K562 (cell line): ENCODE results near the gene TMEM69. TPM values are rescaled to one million over a fixed set of nuclear protein-coding genes. Genes with fewer than 3 reads are reported as not detected.

Experiments used
- ATAC-seq: fragments of 200-7000 bp; cut with Tn5 transposase; 3 replicates; pipeline ENCODE4 v1.9.1; 2020; ENCODE audit warnings: moderate library complexity
- BruUV-seq: library from RNA; stranded (reverse); fragments of 400-500 nt; replicated peaks from 2 replicates; lab custom pipeline; 2021; lab: Mats Ljungman, UMichigan
- CTCF ChIA-PET: fragments of 300-600 bp; formaldehyde crosslinking; extraction: SDS; loops from one replicate; lab custom pipeline; 2021; ENCODE audit warnings: low intra/inter-chr PET ratio; lab: Yijun Ruan, JAX
- POLR2A ChIA-PET: fragments of 300-600, 350-650 bp; sonication (Branson Sonifier 250); formaldehyde crosslinking; extraction: SDS; loops from one replicate; lab custom pipeline; 2021; ENCODE audit warnings: antibody characterized with exemption, inconsistent platforms; lab: Yijun Ruan, JAX
- DNase-seq, 4 experiments: peaks; one replicate each; pipeline versions ENCODE4 v3.0.0 to v3.0.0-alpha.2; 2011 to 2018; ENCODE audit warnings: low spot score in 3 of 4, mixed read lengths in 3 of 4; ENCODE audit errors: extremely low read depth in 1 of 4
- FAIRE-seq: peaks from 2 replicates; lab custom pipeline; 2011; peaks lifted over from hg19 to GRCh38; lab: Jason Lieb, UNC
- H2AFZ ChIP-seq: 2 replicates; pipeline ENCODE4 v1.6.0; 2011; ENCODE audit warnings: low read depth, low read length, control low read depth, inconsistent platforms
- H3K27ac ChIP-seq: fragments of 200-600 bp; 3 replicates; pipeline ENCODE4 v1.8.0; 2011; ENCODE audit warnings: low read depth, mild to moderate bottlenecking, control low read depth, inconsistent platforms, low read length, moderate library complexity, mixed read lengths; ENCODE audit errors: extremely low read depth
- H3K27me3 ChIP-seq, 2 experiments: fragments of 300-600 bp in 1 of 2; 2 replicates in 1 of 2; 3 replicates in 1 of 2; pipeline versions ENCODE4 v1.6.0 to v1.8.0; 2011; ENCODE audit warnings: inconsistent platforms in 2 of 2, low read length in 2 of 2, mild to moderate bottlenecking in 1 of 2, mixed read lengths in 1 of 2, moderate library complexity in 1 of 2; ENCODE audit not compliant: control insufficient read depth in 2 of 2, insufficient read depth in 2 of 2
- H3K36me3 ChIP-seq: fragments of 300-600 bp; 3 replicates; pipeline ENCODE4 v1.8.0; 2011; ENCODE audit warnings: mild to moderate bottlenecking, low read length, inconsistent platforms; ENCODE audit not compliant: control insufficient read depth, insufficient read depth
- H3K4me1 ChIP-seq, 2 experiments: fragments of 200-600 bp in 1 of 2; replicated peaks in 1 of 2; 2 replicates in 1 of 2; 3 replicates in 1 of 2; pipeline versions ENCODE4 v1.5.1 to v1.8.0; 2011; ENCODE audit warnings: inconsistent platforms in 2 of 2, low read length in 2 of 2, mild to moderate bottlenecking in 1 of 2, mixed read lengths in 1 of 2, moderate library complexity in 1 of 2; ENCODE audit not compliant: control insufficient read depth in 2 of 2, insufficient read depth in 2 of 2
- H3K4me2 ChIP-seq: 2 replicates; pipeline ENCODE4 v1.6.1; 2011; ENCODE audit warnings: low read length, control low read depth, inconsistent platforms, mixed read lengths; ENCODE audit not compliant: insufficient read depth
- H3K4me3 ChIP-seq: fragments of 200-600 bp; sonication (generic), shearing (Covaris generic); 2 replicates; pipeline ENCODE4 v1.5.1; 2016; ENCODE audit warnings: control low read depth, inconsistent platforms
- H3K79me2 ChIP-seq: fragments of 200-600 bp; 3 replicates; pipeline ENCODE4 v1.8.0; 2011; ENCODE audit warnings: low read length, inconsistent platforms; ENCODE audit not compliant: control insufficient read depth, insufficient read depth
- H3K9ac ChIP-seq, 2 experiments: 2 replicates each; pipeline versions ENCODE4 v1.6.0 to v1.6.1; 2011; ENCODE audit warnings: low read depth in 2 of 2, low read length in 2 of 2, control low read depth in 1 of 2, inconsistent platforms in 1 of 2, mild to moderate bottlenecking in 1 of 2, mixed read lengths in 1 of 2; ENCODE audit not compliant: insufficient read depth in 1 of 2
- H3K9me1 ChIP-seq: one replicate; pipeline ENCODE4 v1.6.0; 2011; ENCODE audit warnings: inconsistent platforms, mild to moderate bottlenecking, low read length, moderate library complexity; ENCODE audit not compliant: control insufficient read depth, insufficient read depth
- H3K9me3 ChIP-seq: replicated peaks from 2 replicates; pipeline ENCODE4 v1.5.1; 2011; ENCODE audit warnings: low read depth, low read length, inconsistent platforms; ENCODE audit not compliant: control insufficient read depth, insufficient read depth
- H4K20me1 ChIP-seq: replicated peaks from 2 replicates; pipeline ENCODE4 v1.6.1; 2011; ENCODE audit warnings: low read length, inconsistent platforms, mixed read lengths; ENCODE audit not compliant: control insufficient read depth, insufficient read depth
- ARID4B ChIP-seq: sonication (generic); formaldehyde crosslinking; IDR thresholded peaks from 2 replicates; pipeline ENCODE4 v1.8.0; 2022; ENCODE audit warnings: mild to moderate bottlenecking, missing genetic modification reagents
- BHLHE40 ChIP-seq: IDR thresholded peaks from 2 replicates; pipeline ENCODE4 v1.6.1; 2011; ENCODE audit warnings: low read length, improper control_type of control experiment
- CHAMP1 ChIP-seq: fragments of 450-650 bp; IDR thresholded peaks from 2 replicates; pipeline ENCODE4 v1.6.1; 2016; ENCODE audit warnings: mild to moderate bottlenecking
- POLR2B ChIP-seq: fragments of 450-650 bp; IDR thresholded peaks from 2 replicates; pipeline ENCODE4 v1.6.1; 2018; ENCODE audit warnings: low read depth; ENCODE audit not compliant: partially characterized antibody
- SRF ChIP-seq, 2 experiments: fragments of 250-450, 450-650 bp in 1 of 2; sonication (Bioruptor Pico) in 1 of 2; sonication (generic) in 1 of 2; formaldehyde crosslinking; IDR thresholded peaks; 2 replicates each; pipeline versions ENCODE4 v1.5.0 to v1.5.1; 2020 to 2022; ENCODE audit warnings: mild to moderate bottlenecking in 1 of 2, missing genetic modification reagents in 1 of 2
- TRIM25 ChIP-seq: fragments of 450-650 bp; IDR thresholded peaks from 2 replicates; pipeline ENCODE4 v1.7.0; 2016; ENCODE audit warnings: borderline replicate concordance
- ZNF3 ChIP-seq: fragments of 250-450 bp; sonication (Bioruptor Pico); IDR thresholded peaks from 2 replicates; pipeline ENCODE4 v1.5.0; 2021; ENCODE audit warnings: mild to moderate bottlenecking, moderate library complexity
- ZSCAN29 ChIP-seq: fragments of 450-650 bp; IDR thresholded peaks from 2 replicates; pipeline ENCODE4 v1.6.1; 2017
- WGBS: fragments of 100-300 bp; shearing (Covaris generic); methylation state at CpG from one replicate; pipeline ENCODE4 v1.1.6; 2016; ENCODE audit warnings: low coverage, mixed read lengths; ENCODE audit not compliant: insufficient coverage; ENCODE audit errors: missing lambda C conversion rate; 5-methylcytosine and 5-hydroxymethylcytosine counted together
- in situ Hi-C: fragments of 300-500 bp; cut with MboI; formaldehyde crosslinking; loops from 4 replicates; pipeline ENCODE4 v1.15.0; 2018; ENCODE audit warnings: inconsistent platforms, mixed read lengths
- intact Hi-C: fragments of 100-400 bp; cut with micrococcal nuclease; formaldehyde crosslinking; loops from 2 replicates; pipeline ENCODE4 v1.14.2; 2022
- polyA plus RNA-seq, 8 experiments: library from polyadenylated mRNA; depleted of rRNA in 4 of 8; stranded (reverse) in 5 of 8; unstranded in 3 of 8; fragments of >200 nt; fragmentation: Nextera tagmentation in 2 of 8; fragmentation: Illumina TruSeq in 1 of 8; extraction: Ambion mirVana in 2 of 8; extraction: Trizol in 1 of 8; gene quantifications; 2 replicates each; pipeline versions ENCODE4 v1.2.1 to v1.2.3, GENCODE V29; 2011 to 2014; ENCODE audit warnings: inconsistent platforms in 1 of 8, missing spikeins in 1 of 8
- total RNA-seq, 7 experiments: library from RNA; depleted of rRNA in 6 of 7; stranded (reverse); fragments of >200 nt in 6 of 7; fragmentation: Illumina TruSeq in 2 of 7; extraction: Trizol in 2 of 7; gene quantifications; 2 replicates each; pipeline versions ENCODE4 v1.2.1 to v1.2.3, GENCODE V29; 2011 to 2021; ENCODE audit warnings: low replicate concordance in 1 of 7
- TF ChIP-seq, protein P1 (sequence below), 2 experiments: IDR thresholded peaks in 1 of 2; conservative IDR thresholded peaks in 1 of 2; 2 replicates each; pipeline ENCODE4 v1.6.1; 2016; ENCODE audit warnings: low read depth in 2 of 2, mild to moderate bottlenecking in 1 of 2, missing compliant biosample characterization in 1 of 2, missing genetic modification characterization in 1 of 2, moderate library complexity in 1 of 2

TMEM69 gene
- total and polyA plus RNA-seq, 9 of the 15 experiments (the other 6 are each of a cell fraction or from before 2014, with no cell fraction given) = 47.3 to 248 (median 103) TPM

GRCh38 chr1:45686015-45686287 is 2.0 kb upstream of the TMEM69 start:
- Histone ChIP-seq H3K27me3 (no peaks in the 10 kb centered on the region), H3K9me1 (no peaks in the 10 kb centered on the region), H3K27ac (peak overlapping the region; percentile 98), H3K4me2 (peak overlapping the region; percentile 95), H3K4me1 (peaks cover 16 to 33% of the 10 kb centered on the region in 2 experiments), H4K20me1 (peaks cover 13% of the 10 kb centered on the region), H3K4me3 (peak overlapping the region; percentile 87), H3K9me3 (no peaks in the 10 kb centered on the region), H3K79me2 (peaks cover 96% of the 10 kb centered on the region), H2AFZ (peak overlapping the region; percentile 92), H3K9ac (peak overlapping the region; percentile 99), H3K36me3 (peaks cover 22% of the 10 kb centered on the region)
- WGBS = under 1% methylated on average over 27 of the region's 27 CpGs
- DNase-seq (peak; percentile 56 to 83 (median 61)), FAIRE-seq (no peak), ATAC-seq (peak; percentile 30)
- in situ Hi-C loops = no loop called here
- POLR2A ChIA-PET = interaction anchor here (0.6 to 2.7 kb wide), 35 partner anchors 9 to 967 kb away, joined by 3 to 95 read pairs (median 4); partner anchors contain the start of genes AKR1A1, NASP and PRDX1
- intact Hi-C loops = loop anchor here (2.0 to 5.0 kb wide), 4 partner anchors 104 to 196 kb away; partner anchors contain the start of genes MAST2 and NASP
- CTCF ChIA-PET = no interaction called here
- no TSS peak for BruUV-seq
- TF ChIP-seq TRIM25 (no peak), ZSCAN29 (peak; percentile 47; the same call in 1 of the 2 replicates), CHAMP1 (no peak), BHLHE40 (peak; percentile 45; the same call in 1 of the 2 replicates), POLR2B (no peak), ARID4B (CRISPR knock-in tag) (0 out of 2 replicates have a peak, but pooled peaks have one; percentile 1), ZNF3 (CRISPR knock-in tag) (no peak), SRF (CRISPR knock-in tag; IDR thresholded peaks at IDR 0.05) (no peak)
- TF ChIP-seq, protein P1, sequence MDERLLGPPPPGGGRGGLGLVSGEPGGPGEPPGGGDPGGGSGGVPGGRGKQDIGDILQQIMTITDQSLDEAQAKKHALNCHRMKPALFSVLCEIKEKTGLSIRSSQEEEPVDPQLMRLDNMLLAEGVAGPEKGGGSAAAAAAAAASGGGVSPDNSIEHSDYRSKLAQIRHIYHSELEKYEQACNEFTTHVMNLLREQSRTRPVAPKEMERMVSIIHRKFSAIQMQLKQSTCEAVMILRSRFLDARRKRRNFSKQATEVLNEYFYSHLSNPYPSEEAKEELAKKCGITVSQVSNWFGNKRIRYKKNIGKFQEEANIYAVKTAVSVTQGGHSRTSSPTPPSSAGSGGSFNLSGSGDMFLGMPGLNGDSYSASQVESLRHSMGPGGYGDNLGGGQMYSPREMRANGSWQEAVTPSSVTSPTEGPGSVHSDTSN (CRISPR knock-in tag; IDR thresholded peaks at IDR 0.05; ENCODE audit: low read depth) = no peak
- TF ChIP-seq, protein P1 (tag; conservative IDR thresholded peaks at IDR 0.05; ENCODE audit: low read depth) = 0 out of 2 replicates have a peak, but pooled peaks have one; percentile 17
